GM21737 (cell line): ENCODE results near the gene MRPS18A.
"Not testable (repeated sequence)": the region's sequence is repeated elsewhere in the genome, so short reads cannot be mapped to it uniquely, and the experiment has no call there.

Experiments used
- ATAC-seq: cut with Tn5 transposase; IDR thresholded peaks from one replicate; pipeline ENCODE4 v1.9.1; 2021; ENCODE audit warnings: mild to moderate bottlenecking, moderate library complexity; ENCODE audit not compliant: unreplicated experiment

Gene MRPS18A

DNA sequence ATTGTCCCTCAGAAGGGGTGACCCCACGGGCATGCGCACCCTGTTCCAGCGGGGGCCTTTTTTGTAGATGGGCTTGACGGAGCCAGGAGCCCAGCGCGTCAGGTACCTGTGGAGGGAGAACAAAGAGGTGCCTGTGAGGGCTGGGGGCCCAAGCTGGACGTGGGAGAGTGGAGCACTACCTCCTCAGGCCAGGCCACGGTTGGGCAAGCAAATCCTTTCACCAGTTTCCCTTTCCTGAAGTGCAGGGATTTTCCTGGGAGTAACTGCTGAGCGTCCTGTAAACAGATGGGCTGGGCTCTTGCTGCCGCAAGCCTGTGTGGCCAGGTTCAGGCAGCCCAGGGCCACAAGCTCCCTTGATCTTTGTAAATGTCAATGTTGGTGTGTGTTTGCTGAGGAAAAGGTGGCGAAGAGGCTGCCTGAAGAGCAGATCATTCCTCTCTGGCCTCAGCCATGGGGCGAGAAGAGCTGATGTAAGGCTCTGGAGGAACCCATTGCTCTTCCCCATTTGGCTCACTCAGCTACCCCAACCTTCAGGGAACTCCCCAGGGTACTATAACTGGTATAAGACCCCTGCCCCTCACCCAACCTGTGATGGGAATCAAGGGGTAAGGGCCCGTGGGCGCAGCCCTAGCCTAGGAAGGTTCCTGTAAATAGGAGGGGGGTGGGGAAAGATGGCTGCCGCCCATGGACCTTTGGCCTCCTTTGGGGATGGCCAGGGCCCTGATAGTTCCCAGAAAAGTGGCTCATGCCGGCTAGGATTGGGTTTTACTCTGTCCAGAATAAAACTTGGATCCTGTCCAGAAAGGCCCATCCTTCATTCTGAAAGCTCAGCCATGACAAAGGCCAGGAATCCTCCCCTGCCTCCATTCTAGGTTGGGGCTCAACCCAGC lies 15.5 kb downstream of the MRPS18A start:
- ATAC-seq = no peak

DNA sequence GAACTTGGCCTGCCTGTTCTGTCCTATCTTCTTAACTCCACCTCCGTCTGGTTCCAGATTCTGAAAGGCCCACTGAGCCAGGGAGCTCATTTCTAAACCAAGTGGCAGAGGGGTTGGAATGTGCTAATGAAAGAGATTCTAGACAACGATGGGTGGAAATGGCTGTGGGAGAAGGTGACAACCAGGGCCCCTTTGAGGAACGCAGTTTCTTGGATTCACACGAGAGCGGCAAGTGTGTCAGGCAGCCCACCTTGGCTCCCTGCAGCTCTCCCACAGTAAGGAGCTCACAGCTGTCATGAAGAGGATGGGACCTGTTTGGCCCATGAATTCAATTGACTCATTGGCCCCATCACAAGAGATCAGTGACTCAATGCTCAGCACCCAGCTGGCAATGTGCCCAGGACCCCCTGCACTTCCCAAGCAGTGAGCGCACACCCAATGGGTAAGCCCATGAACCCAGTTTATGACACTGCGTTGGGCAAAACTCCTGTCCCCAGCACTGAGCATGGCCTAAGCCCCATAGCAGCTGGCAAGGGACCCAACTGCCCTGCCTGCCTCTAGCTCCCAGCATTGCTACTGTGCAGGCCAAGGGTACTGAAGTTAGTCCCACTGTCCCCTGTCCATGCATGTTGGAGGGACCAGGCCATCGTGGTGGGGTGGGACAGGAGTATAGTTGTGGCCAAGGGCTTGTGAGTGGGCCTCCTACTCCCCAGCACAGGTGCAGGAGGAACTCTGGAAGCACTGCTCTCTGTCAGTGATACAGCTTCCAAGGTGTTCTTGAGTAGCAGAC lies 16.4 kb downstream of the MRPS18A start:
- no peak for ATAC-seq

DNA sequence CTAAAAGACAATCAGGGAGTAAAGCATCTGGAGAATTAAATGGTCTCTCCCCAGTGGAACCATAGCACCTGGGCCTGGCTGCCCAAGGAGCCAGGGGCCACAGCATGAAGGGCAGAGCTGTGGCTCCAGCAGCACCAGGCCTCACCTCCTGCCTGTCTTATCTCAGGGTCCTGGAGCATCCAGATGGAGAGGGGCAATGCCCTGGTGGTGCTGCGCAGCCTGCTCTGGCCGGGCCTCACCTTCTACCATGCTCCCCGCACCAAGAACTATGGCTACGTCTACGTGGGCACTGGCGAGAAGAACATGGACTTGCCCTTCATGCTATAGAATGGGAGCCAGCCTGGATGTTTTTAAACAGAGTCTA lies 17.0 kb downstream of the MRPS18A start:
- ATAC-seq = no peak

DNA sequence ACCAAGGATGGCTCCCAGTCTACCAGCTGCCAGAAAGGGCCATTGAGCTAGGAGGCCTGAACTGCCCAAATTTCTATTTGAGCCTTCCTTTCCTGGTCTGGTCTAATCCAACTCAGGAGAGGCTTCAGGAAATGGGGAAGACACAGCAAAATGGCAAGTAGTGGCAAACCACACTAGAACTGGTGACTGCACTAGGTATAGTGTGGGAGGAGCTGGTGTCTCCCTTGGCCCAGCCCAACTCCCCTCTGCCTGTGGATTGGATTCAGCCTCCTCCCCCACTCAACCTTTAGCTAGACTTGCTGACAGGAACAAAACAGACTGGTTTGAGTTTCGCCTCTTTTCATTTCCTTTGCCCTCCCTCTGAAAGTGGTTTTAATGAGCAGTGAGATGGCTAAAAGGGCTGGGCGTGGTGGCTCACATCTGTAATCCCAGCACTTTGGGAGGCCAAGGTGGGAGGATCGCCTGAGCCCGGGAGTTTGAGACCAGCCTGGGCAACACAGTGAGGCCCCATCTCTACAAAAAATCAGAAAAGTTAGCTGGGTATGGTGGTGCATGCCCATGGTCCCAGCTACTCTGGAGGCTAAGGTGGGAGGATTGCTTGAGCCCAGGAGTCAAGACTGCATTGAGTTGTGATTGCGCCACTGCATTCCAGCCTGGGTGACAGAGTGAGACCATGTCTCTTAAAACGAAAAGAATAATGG lies 17.5 kb downstream of the MRPS18A start:
- no peak for ATAC-seq

DNA sequence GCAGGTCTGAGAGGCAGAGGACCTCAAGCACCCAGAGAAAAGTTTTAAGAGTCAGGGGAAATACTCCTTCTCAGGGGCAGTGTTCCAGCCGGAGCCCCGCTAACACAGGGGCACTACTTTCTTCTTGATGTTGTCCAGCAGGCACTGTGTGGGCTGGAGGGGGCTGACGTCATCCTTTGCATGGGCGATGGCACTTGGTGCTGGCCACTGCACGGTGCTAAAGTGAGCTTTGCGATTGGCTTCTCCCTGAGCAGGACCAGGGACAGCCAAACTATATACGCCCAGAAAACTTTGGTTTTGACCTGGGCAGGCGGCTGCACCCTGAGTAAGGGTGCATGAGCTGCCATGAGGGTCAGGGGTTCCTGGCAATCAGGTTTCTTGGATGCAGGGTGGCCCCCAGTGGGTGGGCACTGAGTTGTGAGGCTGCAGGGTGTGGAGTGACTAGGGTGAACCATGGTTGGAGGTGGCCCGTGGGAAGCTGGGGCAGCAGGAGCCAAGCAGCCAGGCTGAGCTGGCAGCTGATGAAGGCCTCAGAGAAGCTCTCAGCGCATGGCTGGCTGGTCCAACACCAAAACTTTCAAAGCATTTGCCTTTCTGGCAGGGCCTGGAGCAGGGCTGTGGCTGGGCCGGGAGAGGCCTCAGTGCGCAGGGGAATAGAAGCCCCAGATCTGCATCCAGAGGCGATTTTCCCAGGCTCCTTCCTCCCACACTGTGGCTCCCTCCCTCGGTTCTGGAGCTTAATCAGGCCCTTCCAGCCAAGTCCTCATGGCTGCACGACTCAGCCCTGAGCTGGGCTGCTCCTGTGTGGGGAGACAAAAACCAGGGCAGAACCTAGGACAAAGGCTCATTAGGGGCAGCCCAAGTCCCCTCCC lies 18.3 kb downstream of the MRPS18A start:
- no peak for ATAC-seq

DNA sequence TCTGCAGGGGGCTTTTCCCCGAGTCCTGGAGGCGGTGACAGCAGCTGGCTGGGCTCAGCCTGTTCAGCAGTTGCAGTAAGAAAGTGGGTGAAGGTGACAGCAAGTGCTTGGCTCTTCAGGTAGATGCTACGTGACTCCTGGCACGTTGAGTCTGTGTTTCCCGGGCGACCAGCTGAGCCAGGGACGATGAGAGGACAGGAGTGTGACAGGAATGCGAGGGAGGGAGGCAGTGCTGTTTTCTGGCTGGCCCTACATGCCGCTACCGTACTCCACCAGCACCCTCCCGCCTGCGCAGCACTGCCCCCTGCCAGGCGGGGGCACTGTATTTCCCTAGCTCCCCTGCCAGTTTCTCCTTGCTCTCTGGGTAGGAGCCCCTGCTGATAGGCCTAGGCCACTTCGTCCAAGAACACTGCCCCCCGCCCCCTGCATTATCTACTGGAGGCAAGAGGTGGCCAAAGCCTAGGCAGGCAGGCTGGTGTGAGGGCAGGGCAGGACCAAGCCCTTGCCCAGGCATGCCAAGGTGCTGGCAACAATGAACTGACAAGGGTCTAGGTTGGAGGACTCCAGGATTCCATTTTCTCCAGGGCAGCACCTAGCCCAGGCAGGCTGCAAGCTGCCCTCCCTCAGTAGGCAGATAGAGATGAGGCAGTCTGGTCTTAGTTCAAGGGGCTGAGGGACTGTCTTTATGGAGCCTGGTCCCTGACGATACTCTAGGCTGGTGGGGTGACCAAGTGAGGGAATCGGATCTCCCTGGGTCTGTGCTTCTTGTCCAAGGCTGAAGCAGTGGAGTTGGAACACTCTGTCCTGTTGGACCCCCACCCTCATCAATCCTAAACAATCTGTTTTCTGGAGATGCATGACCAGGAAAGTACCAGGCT lies 19.2 kb downstream of the MRPS18A start:
- peak; percentile 44 for ATAC-seq

DNA sequence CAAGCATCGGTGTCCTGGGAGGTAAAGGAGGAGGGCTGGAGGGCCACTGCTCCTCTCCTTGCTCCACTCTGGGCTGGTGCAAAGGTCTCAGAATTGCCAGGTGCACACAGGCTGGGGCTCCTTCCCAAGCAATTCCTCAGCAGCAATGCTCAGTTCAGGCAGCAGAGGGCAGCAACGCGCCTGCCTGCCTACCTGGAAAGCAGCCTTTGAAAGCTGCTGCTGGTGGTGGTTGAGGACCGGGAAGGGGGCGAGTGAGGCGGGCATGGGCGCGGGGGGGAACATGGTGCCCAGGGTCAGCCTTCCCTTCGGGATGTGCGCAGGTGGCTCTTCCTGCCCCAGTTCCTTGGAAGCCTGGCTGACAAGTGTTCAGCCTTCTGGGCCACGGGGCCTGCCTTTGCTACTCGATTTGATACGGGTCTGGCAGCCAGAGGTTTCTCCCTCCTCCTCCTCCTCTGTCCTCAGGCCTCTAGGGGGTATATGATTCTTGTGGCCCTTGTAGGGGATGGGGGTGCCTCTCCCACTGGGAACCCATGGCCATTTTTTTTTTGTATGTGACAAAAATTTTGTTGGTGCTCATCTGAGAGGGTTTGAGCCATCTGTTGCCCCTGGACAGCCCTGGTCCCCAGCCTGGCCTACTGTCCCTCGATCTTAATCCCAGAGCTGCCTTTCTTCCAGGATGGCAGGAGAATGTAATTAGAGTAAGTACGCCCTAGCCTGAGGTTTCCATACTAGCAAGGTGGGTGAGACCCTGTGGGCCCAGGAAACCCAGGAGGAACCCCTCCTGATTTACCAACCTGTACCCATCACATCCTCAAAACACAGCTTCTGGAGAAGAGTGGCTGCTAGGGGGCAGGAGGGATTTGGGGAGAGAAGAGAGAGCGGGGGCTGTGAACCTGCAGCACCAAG lies 20.1 kb downstream of the MRPS18A start:
- ATAC-seq = no peak

DNA sequence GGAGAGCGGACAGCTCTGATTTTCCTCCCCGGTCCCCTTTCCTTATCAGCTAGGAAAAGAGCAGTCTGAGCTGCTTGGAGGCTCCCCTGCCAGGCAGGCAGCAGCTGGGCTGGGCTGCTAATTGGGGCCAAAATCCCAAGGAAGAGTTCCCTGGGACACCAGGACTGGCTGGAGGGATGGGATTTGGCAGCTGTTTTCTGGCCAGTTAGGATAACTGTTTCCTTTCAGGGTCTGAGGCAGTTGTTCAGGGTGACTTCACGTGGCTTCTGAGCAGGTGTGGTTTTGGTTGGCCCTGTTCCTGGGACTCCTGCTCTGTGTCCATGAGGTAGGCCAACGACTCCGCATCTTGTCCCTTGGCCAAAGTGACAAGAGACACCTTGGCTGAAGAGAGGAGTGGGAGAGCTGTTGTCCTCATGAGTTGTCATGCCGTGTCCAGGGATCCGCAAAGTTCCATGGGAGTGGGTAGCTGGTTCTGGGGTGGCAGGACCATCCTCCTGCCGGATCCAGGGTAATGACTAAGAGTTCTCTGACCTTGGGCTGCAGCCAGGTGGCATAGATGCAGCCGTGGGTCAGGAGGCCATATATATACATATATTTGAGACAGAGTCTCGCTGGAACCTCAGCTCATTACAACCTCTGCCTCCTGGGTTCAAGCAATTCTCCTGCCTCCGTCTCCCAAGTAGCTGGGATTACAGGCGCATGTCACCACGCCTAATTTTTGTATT lies 21.2 kb downstream of the MRPS18A start:
- no peak for ATAC-seq

DNA sequence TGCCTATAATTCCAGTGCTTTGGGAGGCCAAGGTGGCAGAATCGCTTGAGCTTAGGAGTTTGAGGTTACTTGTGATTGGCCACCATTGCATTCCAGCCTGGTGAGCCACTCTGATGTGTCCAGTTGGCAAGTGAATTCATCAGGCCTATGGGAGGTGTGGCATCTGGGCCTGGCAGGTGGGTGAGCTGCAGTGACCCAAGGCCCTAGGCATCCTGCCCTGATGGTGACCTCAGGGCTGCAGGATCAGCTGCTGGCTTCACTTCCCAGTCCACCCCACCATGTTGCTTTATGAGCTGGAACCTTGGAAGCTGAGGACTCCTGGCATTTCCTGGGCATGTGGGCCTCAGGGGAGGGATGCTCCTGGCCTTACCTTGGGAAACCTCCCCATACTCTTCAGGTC lies 22.2 kb downstream of the MRPS18A start:
- ATAC-seq = no peak

DNA sequence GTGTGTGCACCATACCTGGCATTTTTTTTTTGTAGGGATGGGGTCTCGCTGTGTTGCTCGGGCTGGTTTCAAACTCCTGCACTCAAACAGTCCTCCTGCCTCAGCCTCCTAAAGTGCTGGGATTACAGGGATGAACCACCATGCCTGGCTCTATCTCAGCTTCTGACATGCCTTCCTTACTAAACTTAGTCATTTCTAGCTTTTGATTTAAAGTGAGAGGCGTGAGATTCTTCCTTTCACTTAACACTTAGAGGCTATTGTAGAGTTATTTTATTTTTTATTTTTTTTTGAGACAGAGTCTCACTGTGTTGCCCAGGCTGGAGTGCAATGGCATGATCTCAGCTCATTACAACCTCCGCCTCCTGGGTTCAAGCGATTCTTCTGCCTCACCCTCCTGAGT lies 24.6 kb downstream of the MRPS18A start:
- ATAC-seq = not testable (repeated sequence)

DNA sequence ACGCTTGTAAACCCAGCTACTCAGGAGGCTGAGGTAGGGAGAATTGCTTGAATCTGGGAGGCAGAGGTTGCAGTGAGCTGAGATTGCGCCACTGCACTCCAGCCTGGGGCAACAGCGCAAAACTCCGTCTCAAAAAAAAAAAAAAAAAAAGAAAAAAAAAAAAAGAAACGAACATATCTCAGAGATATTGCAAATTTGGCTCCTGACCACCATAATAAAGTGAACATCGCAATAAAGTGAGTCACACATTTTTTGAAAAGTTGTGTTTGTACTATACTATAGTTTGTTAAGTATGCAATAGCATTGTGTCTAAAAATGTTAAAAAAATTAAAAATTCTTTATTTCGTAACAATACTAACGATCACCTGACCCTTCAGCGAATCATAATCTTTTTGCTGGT lies 29.4 kb downstream of the MRPS18A start:
- no peak for ATAC-seq

DNA sequence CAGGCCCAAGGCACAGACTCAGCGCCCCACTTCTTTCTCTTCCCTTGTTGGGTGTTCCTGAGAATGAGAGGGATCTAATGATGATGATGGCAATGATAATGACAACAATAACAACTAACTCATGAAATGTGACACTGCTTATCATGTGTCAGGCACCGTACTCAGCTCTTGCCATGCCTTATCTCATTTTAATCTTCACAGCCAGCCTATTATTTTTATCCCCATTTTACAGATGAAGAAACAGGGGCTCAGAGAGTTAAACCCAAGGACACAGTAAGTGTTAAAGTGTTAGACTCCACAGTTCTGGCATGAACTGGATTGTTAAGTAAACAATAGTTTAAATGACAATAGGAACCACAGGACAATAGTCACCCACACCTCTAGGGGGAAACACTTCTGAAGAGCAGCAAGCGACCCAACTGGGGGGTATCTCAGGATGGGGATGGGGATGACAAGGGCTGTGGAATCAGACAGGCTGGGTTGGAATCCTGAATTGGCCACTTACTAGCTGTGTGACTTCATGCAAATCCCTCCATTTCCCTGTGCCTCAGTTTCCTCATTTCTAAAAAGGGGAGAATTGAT lies 30.3 kb downstream of the MRPS18A start:
- ATAC-seq = no peak

DNA sequence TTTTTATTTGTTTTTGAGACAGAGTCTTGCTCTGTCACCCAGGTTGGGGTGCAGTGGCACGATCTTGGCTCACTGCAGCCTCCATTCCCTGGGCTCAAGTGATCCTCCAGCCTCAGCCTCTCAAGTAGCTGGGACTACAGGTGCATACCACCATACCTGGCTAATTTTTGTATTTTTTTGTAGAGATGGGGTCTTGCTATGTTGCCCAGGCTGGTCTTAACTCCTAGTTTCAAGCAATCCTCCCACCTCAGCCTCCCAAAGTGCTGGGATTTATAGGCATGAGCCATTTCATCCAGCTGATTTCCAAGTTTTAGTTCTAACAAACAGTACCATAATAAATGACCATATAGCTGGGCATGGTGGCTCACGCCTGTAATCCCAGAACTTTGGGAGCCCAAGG lies 34.8 kb downstream of the MRPS18A start:
- ATAC-seq = not testable (repeated sequence)

DNA sequence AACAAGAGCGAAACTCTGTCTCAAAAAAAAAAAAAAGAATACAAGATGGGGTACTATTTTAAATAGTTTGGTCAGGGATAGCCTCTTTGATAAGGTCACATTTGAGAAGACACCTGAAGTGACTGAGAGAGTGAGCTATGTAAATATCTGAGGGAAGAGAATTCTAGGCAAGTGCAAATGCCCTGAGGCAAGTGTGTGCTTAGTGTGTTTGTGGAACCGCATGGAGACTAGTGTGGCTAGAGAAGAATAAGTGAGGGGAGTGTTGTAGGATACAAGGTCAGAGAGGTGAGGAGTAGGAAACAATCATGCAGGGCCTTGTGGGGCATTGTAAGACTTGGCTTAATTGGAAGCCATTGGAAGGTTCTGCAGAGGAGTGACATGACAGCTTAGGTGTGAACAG lies 39.3 kb downstream of the MRPS18A start:
- ATAC-seq = no peak

DNA sequence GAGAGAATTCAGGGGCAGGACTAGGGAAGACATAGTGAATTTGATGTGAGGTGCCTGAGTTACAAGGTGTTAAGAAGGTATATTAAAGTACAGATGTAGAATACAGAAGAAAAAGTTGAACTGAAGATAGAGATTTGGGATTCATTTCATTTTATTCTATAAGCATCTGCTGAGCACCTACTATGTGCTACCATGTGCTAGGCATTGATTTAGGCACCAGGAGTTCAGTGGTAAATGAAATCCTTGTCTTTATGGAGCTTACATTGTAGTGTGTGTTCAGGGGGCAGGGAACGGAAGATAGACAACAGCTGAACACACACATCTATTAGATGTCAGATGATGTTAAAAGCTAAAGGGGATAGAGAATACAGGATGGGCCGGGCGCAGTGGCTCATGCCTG lies 40.0 kb downstream of the MRPS18A start:
- ATAC-seq = no peak

DNA sequence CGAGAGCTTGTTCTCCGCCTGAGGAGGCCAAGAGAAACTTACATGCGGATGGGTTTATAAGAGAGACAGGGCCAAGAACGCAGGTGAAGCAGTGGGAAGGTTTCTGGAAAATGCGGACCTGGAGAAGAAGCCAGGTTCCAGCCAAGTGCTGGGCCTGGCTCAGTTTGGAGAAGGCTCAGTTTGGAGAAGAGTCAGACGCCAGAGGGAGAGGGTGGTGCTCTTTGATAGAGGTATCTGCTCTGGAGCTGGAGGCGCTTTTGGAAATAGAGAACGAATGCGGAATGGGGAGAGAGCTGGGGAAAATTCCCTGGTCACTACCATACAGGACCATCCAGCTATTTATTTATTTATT lies 42.0 kb downstream of the MRPS18A start:
- no peak for ATAC-seq

DNA sequence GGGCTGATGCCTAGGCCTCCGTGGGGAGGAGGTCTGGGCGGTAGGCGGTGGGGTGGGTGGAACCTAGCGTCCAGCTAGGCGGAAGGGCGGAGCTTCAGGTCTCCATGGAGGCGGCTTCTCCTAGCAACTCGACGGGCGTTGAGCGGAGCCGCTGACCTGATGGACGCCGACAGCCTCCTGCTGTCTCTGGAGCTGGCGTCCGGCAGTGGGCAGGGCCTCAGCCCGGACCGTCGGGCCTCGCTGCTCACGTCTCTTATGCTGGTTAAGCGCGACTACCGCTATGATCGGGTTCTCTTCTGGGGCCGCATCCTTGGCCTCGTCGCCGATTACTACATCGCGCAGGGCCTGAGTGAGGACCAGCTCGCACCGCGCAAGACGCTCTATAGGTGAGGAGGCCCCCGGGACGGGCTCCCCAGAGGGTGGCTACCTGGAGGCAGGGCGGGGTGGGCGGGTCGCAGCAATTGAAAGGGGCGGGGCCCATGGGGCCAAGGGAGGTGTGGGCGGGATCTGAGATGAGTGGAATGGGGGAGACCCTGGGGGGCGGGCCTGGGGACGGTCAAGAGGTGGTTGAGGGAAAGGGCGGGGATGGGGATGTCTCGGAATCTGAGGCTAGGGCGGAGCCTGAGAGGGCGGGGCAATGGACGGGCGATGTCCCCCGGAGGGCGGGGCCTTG lies 42.5 kb downstream of the MRPS18A start, which contains the start of gene RSPH9:
RSPH9 (plus strand) TSS at position 97 of the 673 bp plus-strand sequence; CDS start at position 160, 63 bp downstream.
- ATAC-seq = peak; percentile 69
